Retinal pigment epithelial cell (primary cell): ENCODE data around the gene POLR1A.

Experiments used
- DNase-seq: peaks from one replicate; pipeline ENCODE4 v3.0.0-alpha.2; 2010; ENCODE audit warnings: low read depth
- H3K4me3 ChIP-seq: 2 replicates; pipeline ENCODE4 v1.5.1; 2011; ENCODE audit warnings: mild to moderate bottlenecking, low read length, control low read depth, moderate library complexity
- TF ChIP-seq, protein P1 (sequence below): conservative IDR thresholded peaks from 2 replicates; pipeline ENCODE4 v1.5.1; 2011; ENCODE audit warnings: low read depth, low read length, control low read depth, inconsistent platforms

The POLR1A gene

DNA sequence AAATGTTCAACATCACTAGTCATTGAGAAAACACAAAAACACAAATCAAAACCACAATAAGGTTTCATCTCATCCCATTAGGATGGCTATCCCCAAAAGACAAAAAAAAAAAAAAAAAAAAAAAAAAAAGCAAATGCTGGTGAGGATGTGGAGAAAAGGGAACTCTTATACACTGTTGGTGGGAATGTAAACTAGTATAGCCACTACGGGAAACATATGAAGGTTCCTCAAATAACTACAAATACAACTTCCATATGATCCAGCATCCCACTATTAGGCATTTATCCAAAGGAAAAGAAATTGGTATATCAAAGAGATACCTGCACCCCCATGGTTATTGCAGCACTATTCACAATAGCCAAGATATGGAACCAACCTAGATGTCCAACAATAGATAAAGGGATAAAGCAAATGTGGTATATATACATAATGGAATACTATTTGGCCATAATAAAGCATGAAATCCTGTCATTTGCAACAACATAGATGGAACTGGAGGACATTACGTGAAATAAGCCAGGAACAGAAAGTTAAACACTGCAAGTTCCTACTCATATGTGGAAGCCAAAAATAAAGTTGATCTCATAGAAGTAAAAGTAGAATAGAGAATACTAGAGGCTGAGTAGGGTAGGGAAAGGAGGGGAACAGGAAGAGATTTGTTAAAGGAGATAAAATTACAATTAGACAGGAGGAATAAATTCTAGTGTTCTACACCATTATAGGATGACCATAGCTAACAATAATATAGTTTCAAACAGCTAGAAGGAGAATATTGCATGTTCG, 8.4 kb downstream of the POLR1A start:
- DNase-seq, result no peak
- no peak overlapping the region for H3K4me3 ChIP-seq
- TF ChIP-seq, protein P1, sequence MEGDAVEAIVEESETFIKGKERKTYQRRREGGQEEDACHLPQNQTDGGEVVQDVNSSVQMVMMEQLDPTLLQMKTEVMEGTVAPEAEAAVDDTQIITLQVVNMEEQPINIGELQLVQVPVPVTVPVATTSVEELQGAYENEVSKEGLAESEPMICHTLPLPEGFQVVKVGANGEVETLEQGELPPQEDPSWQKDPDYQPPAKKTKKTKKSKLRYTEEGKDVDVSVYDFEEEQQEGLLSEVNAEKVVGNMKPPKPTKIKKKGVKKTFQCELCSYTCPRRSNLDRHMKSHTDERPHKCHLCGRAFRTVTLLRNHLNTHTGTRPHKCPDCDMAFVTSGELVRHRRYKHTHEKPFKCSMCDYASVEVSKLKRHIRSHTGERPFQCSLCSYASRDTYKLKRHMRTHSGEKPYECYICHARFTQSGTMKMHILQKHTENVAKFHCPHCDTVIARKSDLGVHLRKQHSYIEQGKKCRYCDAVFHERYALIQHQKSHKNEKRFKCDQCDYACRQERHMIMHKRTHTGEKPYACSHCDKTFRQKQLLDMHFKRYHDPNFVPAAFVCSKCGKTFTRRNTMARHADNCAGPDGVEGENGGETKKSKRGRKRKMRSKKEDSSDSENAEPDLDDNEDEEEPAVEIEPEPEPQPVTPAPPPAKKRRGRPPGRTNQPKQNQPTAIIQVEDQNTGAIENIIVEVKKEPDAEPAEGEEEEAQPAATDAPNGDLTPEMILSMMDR, result no peak

GRCh38 chr2:86094229-86094628, 11.5 kb downstream of the POLR1A start:
- DNase-seq, result no peak
- H3K4me3 ChIP-seq, result no peak overlapping the region
- TF ChIP-seq, protein P1, result no peak

GRCh38 chr2:86087936-86088850, 17.5 kb downstream of the POLR1A start:
- TF ChIP-seq, protein P1, result peak; percentile 57
- H3K4me3 ChIP-seq, result no peak overlapping the region
- DNase-seq, result no peak

DNA sequence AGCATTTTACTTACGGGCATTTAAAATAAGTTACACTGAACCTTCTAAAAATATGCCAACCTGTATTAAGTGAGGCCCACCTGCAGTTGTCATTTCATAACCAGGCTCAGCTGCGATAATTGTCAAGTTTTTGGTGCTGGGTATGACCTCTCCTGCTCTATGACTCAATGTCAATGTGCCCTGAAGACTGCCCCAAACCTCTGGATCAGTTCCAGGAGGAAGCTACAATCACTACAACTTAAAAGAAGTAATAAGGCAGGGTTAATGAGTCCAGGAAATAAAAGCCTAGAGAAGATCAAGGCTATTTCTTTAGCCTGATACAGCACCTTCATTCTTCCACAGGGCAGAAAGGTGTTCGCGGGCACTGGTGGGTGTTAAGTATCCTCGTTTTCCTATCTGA, 22.9 kb downstream of the POLR1A start:
- no peak for DNase-seq
- H3K4me3 ChIP-seq, result no peak overlapping the region
- TF ChIP-seq, protein P1, result no peak

DNA sequence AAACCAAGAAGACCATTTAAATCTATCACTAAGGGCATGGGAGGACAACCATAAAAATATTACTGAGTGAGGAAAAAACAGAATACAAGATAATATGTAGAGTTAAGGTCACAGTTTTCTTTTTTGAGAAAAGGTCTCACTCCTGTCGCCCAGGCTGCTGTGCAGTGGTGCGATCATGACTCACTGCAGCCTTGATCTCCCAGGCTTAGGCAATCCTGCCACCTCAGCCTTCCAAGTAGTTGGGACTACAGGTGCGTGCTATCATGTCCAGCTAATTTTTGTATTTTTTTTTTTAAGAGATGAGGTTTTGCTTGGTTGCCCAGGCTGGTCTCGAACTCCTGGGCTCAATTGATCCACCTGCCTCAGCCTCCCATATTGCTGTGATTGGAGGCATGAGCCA, 24.0 kb downstream of the POLR1A start:
- TF ChIP-seq, protein P1, result no peak
- H3K4me3 ChIP-seq, result no peak overlapping the region
- DNase-seq, result no peak

GRCh38 chr2:86079981-86080911, 25.4 kb downstream of the POLR1A start:
- H3K4me3 ChIP-seq, result no peak overlapping the region
- TF ChIP-seq, protein P1, result peak; percentile 90
- DNase-seq, result peak; percentile 12
